GM18526 (cell line): ENCODE data around the gene UFSP2.

Experiments used
- POLR2A ChIP-seq: IDR thresholded peaks from 3 replicates; pipeline ENCODE4 v1.6.1; 2011; ENCODE audit not compliant: insufficient read length; ENCODE audit errors: extremely low read depth

Gene UFSP2

GRCh38 chr4:185399466-185399865 lies 26.3 kb downstream of the UFSP2 start:
- no peak for TF ChIP-seq POLR2A

- TF ChIP-seq POLR2A: no peak
These were observed 27.1 kb downstream of the UFSP2 start for GRCh38 chr4:185398618-185399017.

GRCh38 chr4:185396724-185397385 lies 28.9 kb downstream of the UFSP2 start, which contains the start of gene ANKRD37:
TSS of gene ANKRD37 (plus strand) at chr4:185396841. CDS start at chr4:185396924, 83 bp downstream.
- no peak for TF ChIP-seq POLR2A

- TF ChIP-seq POLR2A: peak; percentile 60
These were observed 29.6 kb downstream of the UFSP2 start for GRCh38 chr4:185395956-185396723.

GRCh38 chr4:185395238-185395955 lies 30.4 kb downstream of the UFSP2 start, which contains the start of gene LRP2BP:
TSS of gene LRP2BP (minus strand) at chr4:185395924. CDS start at chr4:185378186, 17,738 bp downstream.
- TF ChIP-seq POLR2A: no peak

- TF ChIP-seq POLR2A: no peak
These were observed 31.1 kb downstream of the UFSP2 start for GRCh38 chr4:185394568-185395237.

- TF ChIP-seq POLR2A: no peak
These were observed 33.6 kb downstream of the UFSP2 start for GRCh38 chr4:185392156-185392555.

GRCh38 chr4:185390941-185391340 lies 34.8 kb downstream of the UFSP2 start:
- no peak for TF ChIP-seq POLR2A

- no peak for TF ChIP-seq POLR2A
These were observed 37.8 kb downstream of the UFSP2 start for GRCh38 chr4:185387957-185388356.

- TF ChIP-seq POLR2A: no peak
These were observed 40.8 kb downstream of the UFSP2 start for GRCh38 chr4:185384930-185385331.

- TF ChIP-seq POLR2A: no peak
These were observed 41.7 kb downstream of the UFSP2 start for GRCh38 chr4:185384061-185384460.

GRCh38 chr4:185383451-185383850 lies 42.3 kb downstream of the UFSP2 start:
- TF ChIP-seq POLR2A: no peak

GRCh38 chr4:185382754-185383153 lies 43.0 kb downstream of the UFSP2 start:
- TF ChIP-seq POLR2A: no peak

GRCh38 chr4:185381288-185382196 lies 44.2 kb downstream of the UFSP2 start:
- no peak for TF ChIP-seq POLR2A
